Vagina (tissue), 2 donors: ENCODE measurements around the gene CACNA1H. TPM values are rescaled to one million over a fixed set of nuclear protein-coding genes. Genes with fewer than 3 reads are reported as not detected.

Source experiments
- DNase-seq, 2 donors: peaks; one replicate each; pipeline ENCODE4 v3.0.0-alpha.2; 2017; ENCODE audit errors: extremely low spot score in 2 of 2
- H3K27ac ChIP-seq: fragments of 200-600 bp; sonication (generic); one replicate; pipeline ENCODE4 v1.5.1; 2019
- H3K27me3 ChIP-seq: fragments of 200-600 bp; sonication (generic); one replicate; pipeline ENCODE4 v1.5.1; 2019
- H3K36me3 ChIP-seq, 2 donors: fragments of 200-600 bp; sonication (generic); one replicate each; pipeline ENCODE4 v1.5.1; 2017 to 2019
- H3K4me1 ChIP-seq: fragments of 200-600 bp; sonication (generic); one replicate; pipeline ENCODE4 v1.5.1; 2019
- H3K4me3 ChIP-seq, 2 donors: fragments of 200-600 bp; sonication (generic); 1 replicate in 1 of 2; 2 replicates in 1 of 2; pipeline ENCODE4 v1.5.1; 2016 to 2019
- H3K9me3 ChIP-seq: fragments of 200-600 bp; sonication (generic); one replicate; pipeline ENCODE4 v1.5.1; 2019
- POLR2A ChIP-seq, 2 donors: fragments of 450-650 bp; IDR thresholded peaks; one replicate each; pipeline ENCODE4 v1.6.1; 2017; ENCODE audit warnings: antibody characterized with exemption in 2 of 2, mild to moderate bottlenecking in 2 of 2, moderate library complexity in 2 of 2
- POLR2AphosphoS5 ChIP-seq, 2 donors: sonication (generic); formaldehyde crosslinking; IDR thresholded peaks; one replicate each; pipeline ENCODE4 v1.9.0; 2017; ENCODE audit warnings: antibody characterized with exemption in 2 of 2, mild to moderate bottlenecking in 2 of 2, low read depth in 1 of 2; ENCODE audit not compliant: insufficient read depth in 1 of 2
- intact Hi-C: fragments of 100-400 bp; cut with DNase I; formaldehyde crosslinking; loops from one replicate; pipeline ENCODE4 v1.15.1; 2023
- total RNA-seq: library from RNA; depleted of rRNA; stranded (reverse); fragments of >200 nt; gene quantifications from one replicate; pipeline ENCODE4 v1.2.3, GENCODE V29; 2016
- TF ChIP-seq, protein P1 (sequence below), 3 experiments: fragments of 450-650 bp in 2 of 3; fragments of 200-600 bp in 1 of 3; sonication (generic) in 1 of 3; IDR thresholded peaks; one replicate each; pipeline ENCODE4 v1.5.1; 2017 to 2019; ENCODE audit warnings: antibody characterized with exemption in 3 of 3, mild to moderate bottlenecking in 2 of 3, moderate library complexity in 2 of 3

CACNA1H gene
- total RNA-seq, 1 donor from 2014 or later, result 10.8 TPM

DNA sequence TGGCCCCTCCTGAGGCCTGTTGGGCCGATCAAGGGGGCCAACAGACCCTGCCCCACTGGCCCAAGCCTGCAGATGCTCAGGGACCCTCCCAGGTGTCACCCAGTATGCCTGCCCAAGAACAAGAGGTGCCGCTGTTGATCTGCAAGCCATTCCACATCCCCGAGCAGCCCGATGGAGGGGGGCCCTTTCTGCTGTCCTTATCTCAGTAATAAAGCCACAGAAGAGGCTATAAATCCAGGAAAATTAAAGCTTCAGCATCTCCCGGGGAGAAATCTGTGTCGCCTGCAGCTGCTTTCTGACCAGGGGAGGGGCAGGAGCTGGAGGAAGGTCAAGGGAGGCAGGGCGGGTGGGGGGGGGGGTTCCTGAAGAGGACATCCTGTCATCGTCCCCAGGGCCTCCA lies 11.7 kb upstream of the CACNA1H start:
- H3K36me3 ChIP-seq, result no peaks in the 10 kb centered on the region
- intact Hi-C loops, result no loop called here

GRCh38 chr16:1141716-1142115 lies 11.2 kb upstream of the CACNA1H start:
- intact Hi-C loops, result no loop called here
- no peaks in the 10 kb centered on the region for H3K27me3 ChIP-seq
- no peaks in the 10 kb centered on the region for H3K4me1 ChIP-seq
- no peaks in the 10 kb centered on the region for H3K9me3 ChIP-seq
- TF ChIP-seq POLR2A (IDR thresholded peaks at IDR 0.05) (no peak), POLR2AphosphoS5 (IDR thresholded peaks at IDR 0.05; ENCODE audit: insufficient read depth in 1 of 2, low read depth in 1 of 2) (no peak)
- TF ChIP-seq, protein P1, sequence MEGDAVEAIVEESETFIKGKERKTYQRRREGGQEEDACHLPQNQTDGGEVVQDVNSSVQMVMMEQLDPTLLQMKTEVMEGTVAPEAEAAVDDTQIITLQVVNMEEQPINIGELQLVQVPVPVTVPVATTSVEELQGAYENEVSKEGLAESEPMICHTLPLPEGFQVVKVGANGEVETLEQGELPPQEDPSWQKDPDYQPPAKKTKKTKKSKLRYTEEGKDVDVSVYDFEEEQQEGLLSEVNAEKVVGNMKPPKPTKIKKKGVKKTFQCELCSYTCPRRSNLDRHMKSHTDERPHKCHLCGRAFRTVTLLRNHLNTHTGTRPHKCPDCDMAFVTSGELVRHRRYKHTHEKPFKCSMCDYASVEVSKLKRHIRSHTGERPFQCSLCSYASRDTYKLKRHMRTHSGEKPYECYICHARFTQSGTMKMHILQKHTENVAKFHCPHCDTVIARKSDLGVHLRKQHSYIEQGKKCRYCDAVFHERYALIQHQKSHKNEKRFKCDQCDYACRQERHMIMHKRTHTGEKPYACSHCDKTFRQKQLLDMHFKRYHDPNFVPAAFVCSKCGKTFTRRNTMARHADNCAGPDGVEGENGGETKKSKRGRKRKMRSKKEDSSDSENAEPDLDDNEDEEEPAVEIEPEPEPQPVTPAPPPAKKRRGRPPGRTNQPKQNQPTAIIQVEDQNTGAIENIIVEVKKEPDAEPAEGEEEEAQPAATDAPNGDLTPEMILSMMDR (IDR thresholded peaks at IDR 0.05), result no peak
- no peak overlapping the region for H3K4me3 ChIP-seq
- no peak for DNase-seq
- no peaks in the 10 kb centered on the region for H3K36me3 ChIP-seq
- no peak overlapping the region for H3K27ac ChIP-seq

More for the DNA sequence above, 11.7 kb upstream of the CACNA1H start:
- no peaks in the 10 kb centered on the region for H3K4me1 ChIP-seq
- H3K4me3 ChIP-seq, result no peak overlapping the region
- H3K9me3 ChIP-seq, result no peaks in the 10 kb centered on the region
- TF ChIP-seq, protein P1 (IDR thresholded peaks at IDR 0.05), result no peak
- H3K27me3 ChIP-seq, result no peaks in the 10 kb centered on the region
- H3K27ac ChIP-seq, result no peak overlapping the region
- DNase-seq, result no peak

GRCh38 chr16:1142911-1143310 lies 10.0 kb upstream of the CACNA1H start:
- no peaks in the 10 kb centered on the region for H3K4me1 ChIP-seq
- no peaks in the 10 kb centered on the region for H3K9me3 ChIP-seq
- DNase-seq, result no peak
- H3K27ac ChIP-seq, result no peak overlapping the region
- H3K27me3 ChIP-seq, result no peaks in the 10 kb centered on the region
- no peak for TF ChIP-seq POLR2A (IDR thresholded peaks at IDR 0.05)
- TF ChIP-seq, protein P1 (IDR thresholded peaks at IDR 0.05), result no peak
- TF ChIP-seq POLR2AphosphoS5 (IDR thresholded peaks at IDR 0.05; ENCODE audit: insufficient read depth in 1 of 2, low read depth in 1 of 2), result no peak
- H3K36me3 ChIP-seq, result no peaks in the 10 kb centered on the region
- intact Hi-C loops, result no loop called here
- H3K4me3 ChIP-seq, result no peak overlapping the region

DNA sequence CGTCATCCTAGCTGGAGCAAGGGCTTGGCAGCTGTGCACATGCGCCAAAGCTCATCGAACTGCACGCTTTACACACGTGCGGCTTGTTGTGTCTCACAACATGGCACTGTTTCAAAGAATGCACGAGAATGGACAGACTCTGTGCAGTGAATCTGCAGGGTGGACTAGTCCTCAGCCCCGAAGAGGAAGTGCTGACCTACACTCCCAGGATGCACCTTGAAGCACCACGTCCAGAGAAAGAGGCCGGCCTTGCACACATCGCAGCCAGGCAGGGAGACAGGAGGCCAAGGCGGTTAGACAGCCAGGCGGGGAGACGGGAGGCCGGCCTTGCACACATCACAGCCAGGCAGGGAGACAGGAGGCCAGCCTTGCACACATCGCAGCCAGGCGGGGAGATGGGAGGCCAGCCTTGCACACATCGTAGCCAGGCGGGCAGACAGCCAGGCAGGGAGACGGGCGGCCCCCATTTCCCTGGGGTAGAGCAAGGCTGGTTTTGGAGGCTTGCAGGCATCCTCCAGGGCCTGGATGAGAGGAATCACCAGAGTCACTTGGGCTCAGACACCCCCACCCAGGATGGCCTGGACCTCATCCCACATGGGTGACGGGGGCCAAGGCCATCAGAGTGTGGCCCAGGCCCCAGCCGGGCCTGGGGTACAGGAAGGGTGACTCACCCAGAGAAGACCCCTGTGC lies 9.0 kb upstream of the CACNA1H start:
- Histone ChIP-seq H3K27ac (no peak overlapping the region), H3K36me3 (no peaks in the 10 kb centered on the region), H3K9me3 (no peaks in the 10 kb centered on the region), H3K4me3 (no peak overlapping the region), H3K27me3 (no peaks in the 10 kb centered on the region), H3K4me1 (no peaks in the 10 kb centered on the region)
- TF ChIP-seq POLR2A (IDR thresholded peaks at IDR 0.05) (no peak), POLR2AphosphoS5 (IDR thresholded peaks at IDR 0.05; ENCODE audit: insufficient read depth in 1 of 2, low read depth in 1 of 2) (no peak)
- TF ChIP-seq, protein P1 (IDR thresholded peaks at IDR 0.05), result no peak
- intact Hi-C loops, result no loop called here
- no peak for DNase-seq

- intact Hi-C loops, result no loop called here
- Histone ChIP-seq H3K4me3 (no peak overlapping the region), H3K36me3 (no peaks in the 10 kb centered on the region), H3K27ac (no peak overlapping the region), H3K4me1 (no peaks in the 10 kb centered on the region), H3K9me3 (no peaks in the 10 kb centered on the region), H3K27me3 (no peaks in the 10 kb centered on the region)
- DNase-seq, result no peak
- TF ChIP-seq, protein P1 (IDR thresholded peaks at IDR 0.05), result no peak
- no peak for TF ChIP-seq POLR2A (IDR thresholded peaks at IDR 0.05)
- TF ChIP-seq POLR2AphosphoS5 (IDR thresholded peaks at IDR 0.05; ENCODE audit: insufficient read depth in 1 of 2, low read depth in 1 of 2), result no peak
These were observed 8.2 kb upstream of the CACNA1H start for GRCh38 chr16:1144476-1145382.
